PC-9 (cell line): ENCODE measurements around the gene ZNF646.

Experiments used
- EZH2 ChIP-seq: fragments of 200-600 bp; sonication (generic); IDR thresholded peaks from 2 replicates; pipeline ENCODE4 v1.8.0; 2017; ENCODE audit warnings: antibody characterized with exemption, low read depth
- TF ChIP-seq, protein P1 (sequence below): fragments of 200-600 bp; sonication (generic); conservative IDR thresholded peaks from 2 replicates; pipeline ENCODE4 v1.6.1; 2017; ENCODE audit warnings: mixed run types, antibody characterized with exemption, mild to moderate bottlenecking, moderate library complexity

DNA sequence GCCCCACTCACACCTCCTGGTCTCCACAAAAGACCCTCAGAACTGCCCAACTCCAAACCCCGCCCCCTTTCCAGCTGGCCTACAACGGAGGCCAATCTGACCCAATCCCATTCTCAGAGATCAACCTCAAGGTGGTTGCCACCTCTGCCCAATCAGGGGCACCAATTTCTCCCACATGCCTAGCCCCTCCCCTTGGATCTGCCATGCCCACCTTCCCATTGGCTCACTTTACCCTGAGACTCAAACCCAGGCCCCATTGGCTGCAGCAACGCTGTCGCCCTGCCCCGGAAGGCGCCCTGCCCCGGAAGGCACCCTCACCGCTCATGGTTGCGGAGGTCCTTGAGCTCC, 10.8 kb upstream of the ZNF646 start:
- TF ChIP-seq, protein P1, sequence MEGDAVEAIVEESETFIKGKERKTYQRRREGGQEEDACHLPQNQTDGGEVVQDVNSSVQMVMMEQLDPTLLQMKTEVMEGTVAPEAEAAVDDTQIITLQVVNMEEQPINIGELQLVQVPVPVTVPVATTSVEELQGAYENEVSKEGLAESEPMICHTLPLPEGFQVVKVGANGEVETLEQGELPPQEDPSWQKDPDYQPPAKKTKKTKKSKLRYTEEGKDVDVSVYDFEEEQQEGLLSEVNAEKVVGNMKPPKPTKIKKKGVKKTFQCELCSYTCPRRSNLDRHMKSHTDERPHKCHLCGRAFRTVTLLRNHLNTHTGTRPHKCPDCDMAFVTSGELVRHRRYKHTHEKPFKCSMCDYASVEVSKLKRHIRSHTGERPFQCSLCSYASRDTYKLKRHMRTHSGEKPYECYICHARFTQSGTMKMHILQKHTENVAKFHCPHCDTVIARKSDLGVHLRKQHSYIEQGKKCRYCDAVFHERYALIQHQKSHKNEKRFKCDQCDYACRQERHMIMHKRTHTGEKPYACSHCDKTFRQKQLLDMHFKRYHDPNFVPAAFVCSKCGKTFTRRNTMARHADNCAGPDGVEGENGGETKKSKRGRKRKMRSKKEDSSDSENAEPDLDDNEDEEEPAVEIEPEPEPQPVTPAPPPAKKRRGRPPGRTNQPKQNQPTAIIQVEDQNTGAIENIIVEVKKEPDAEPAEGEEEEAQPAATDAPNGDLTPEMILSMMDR = no peak
- TF ChIP-seq EZH2 = no peak
